HCT116 (cell line): ENCODE data around the gene ETNK2. TPM values are rescaled to one million over a fixed set of nuclear protein-coding genes. Genes with fewer than 3 reads are reported as not detected.

ENCODE experiments used
- ATAC-seq: fragments of 200-7000 bp; cut with Tn5 transposase; 2 replicates; pipeline ENCODE4 v1.9.1; 2020; ENCODE audit warnings: mild to moderate bottlenecking, moderate library complexity
- BruUV-seq: library from RNA; stranded (reverse); fragments of 400-500 nt; replicated peaks from 2 replicates; lab custom pipeline; 2021; lab: Mats Ljungman, UMichigan
- CTCF ChIA-PET: fragments of 300-600 bp; sonication (Branson Sonifier 250); formaldehyde crosslinking; loops from one replicate; lab custom pipeline; 2021; ENCODE audit warnings: antibody characterized with exemption; lab: Charles Lee
- POLR2A ChIA-PET: fragments of 300-600, 350-600 bp; sonication (Branson Sonifier 250); formaldehyde crosslinking; loops from one replicate; lab custom pipeline; 2021; ENCODE audit warnings: antibody characterized with exemption; lab: Charles Lee
- RAD21 ChIA-PET, 2 experiments: fragments of 300-600 bp; sonication (Branson Sonifier 250); formaldehyde crosslinking; loops; one replicate each; lab custom pipeline; 2023; ENCODE audit warnings: low total read pairs in 2 of 2; ENCODE audit not compliant: uncharacterized antibody in 2 of 2, unreplicated experiment in 2 of 2, low non-redundant PET in 1 of 2; lab: Charles Lee
- DNase-seq: peaks from one replicate; pipeline ENCODE4 v3.0.0-alpha.2; 2010; ENCODE audit warnings: low read depth, low spot score
- H2AFZ ChIP-seq: fragments of 200-600 bp; shearing (Covaris generic), sonication (generic); 2 replicates; pipeline ENCODE4 v1.6.1; 2017; ENCODE audit warnings: low read depth, mixed run types, mixed read lengths, antibody characterized with exemption, low read length; ENCODE audit not compliant: poor library complexity, severe bottlenecking
- H3K27ac ChIP-seq: 2 replicates; pipeline ENCODE4 v1.5.1; 2012; ENCODE audit warnings: low read depth, low read length
- H3K27me3 ChIP-seq: fragments of 200-600 bp; sonication (generic); 2 replicates; pipeline ENCODE4 v1.6.1; 2016; ENCODE audit warnings: mixed run types, low read length, mixed read lengths; ENCODE audit not compliant: insufficient read depth
- H3K36me3 ChIP-seq, 2 experiments: fragments of 200-500 bp in 1 of 2; fragments of 200-600 bp in 1 of 2; sonication (Bioruptor generic) in 1 of 2; sonication (generic) in 1 of 2; 2 replicates each; pipeline versions ENCODE4 v1.5.1 to v1.6.1; 2014 to 2016; ENCODE audit warnings: low read length in 2 of 2, inconsistent platforms in 1 of 2, mixed read lengths in 1 of 2, mixed run types in 1 of 2; ENCODE audit not compliant: insufficient read depth in 2 of 2, control insufficient read depth in 1 of 2
- H3K4me1 ChIP-seq, 2 experiments: fragments of 200-600 bp in 1 of 2; sonication (generic) in 1 of 2; 2 replicates each; pipeline versions ENCODE4 v1.5.1 to v1.6.1; 2012 to 2017; ENCODE audit warnings: low read length in 2 of 2, inconsistent platforms in 1 of 2, mild to moderate bottlenecking in 1 of 2, mixed read lengths in 1 of 2, mixed run types in 1 of 2, moderate library complexity in 1 of 2; ENCODE audit not compliant: insufficient read depth in 2 of 2, control insufficient read depth in 1 of 2
- H3K4me2 ChIP-seq: fragments of 200-600 bp; sonication (generic); 2 replicates; pipeline ENCODE4 v1.6.1; 2017; ENCODE audit warnings: mixed run types, low read length, mixed read lengths
- H3K4me3 ChIP-seq, 2 experiments: fragments of 200-600 bp in 1 of 2; sonication (generic) in 1 of 2; replicated peaks in 1 of 2; 2 replicates each; pipeline ENCODE4 v1.5.1; 2011 to 2016; ENCODE audit warnings: low read length in 2 of 2, control low read depth in 1 of 2, low read depth in 1 of 2, mild to moderate bottlenecking in 1 of 2, mixed read lengths in 1 of 2, mixed run types in 1 of 2
- H3K79me2 ChIP-seq: fragments of 200-600 bp; sonication (generic); 2 replicates; pipeline ENCODE4 v1.6.1; 2017; ENCODE audit warnings: mild to moderate bottlenecking, mixed run types, low read length, moderate library complexity, mixed read lengths; ENCODE audit not compliant: insufficient read depth
- H3K9ac ChIP-seq: fragments of 200-600 bp; sonication (generic); 2 replicates; pipeline ENCODE4 v1.6.1; 2016; ENCODE audit warnings: low read length, mixed read lengths
- H3K9me2 ChIP-seq: fragments of 200-600 bp; sonication (generic), shearing (Covaris generic); 2 replicates; pipeline ENCODE4 v1.6.1; 2017; ENCODE audit warnings: mixed run types, mild to moderate bottlenecking, moderate library complexity; ENCODE audit not compliant: insufficient read depth
- H3K9me3 ChIP-seq, 2 experiments: fragments of 200-500 bp in 1 of 2; fragments of 200-600 bp in 1 of 2; sonication (Bioruptor generic) in 1 of 2; sonication (generic) in 1 of 2; 2 replicates each; pipeline ENCODE4 v1.6.1; 2014 to 2017; ENCODE audit warnings: low read length in 2 of 2, mixed read lengths in 2 of 2, inconsistent platforms in 1 of 2, low read depth in 1 of 2, mild to moderate bottlenecking in 1 of 2, mixed run types in 1 of 2, moderate library complexity in 1 of 2; ENCODE audit not compliant: control insufficient read depth in 1 of 2, insufficient read depth in 1 of 2
- H4K20me1 ChIP-seq: fragments of 200-600 bp; sonication (generic), shearing (Covaris generic); 2 replicates; pipeline ENCODE4 v1.6.1; 2017; ENCODE audit warnings: mixed run types, mild to moderate bottlenecking, moderate library complexity; ENCODE audit not compliant: insufficient read depth
- CBX3 ChIP-seq: IDR thresholded peaks from 2 replicates; pipeline ENCODE4 v1.6.1; 2012; ENCODE audit warnings: low read depth
- EGR1 ChIP-seq: IDR thresholded peaks from 2 replicates; pipeline ENCODE4 v1.6.1; 2012; ENCODE audit warnings: low read depth
- FOSL1 ChIP-seq: IDR thresholded peaks from 2 replicates; pipeline ENCODE4 v1.6.1; 2012; ENCODE audit warnings: low read depth
- SIN3A ChIP-seq: IDR thresholded peaks from 2 replicates; pipeline ENCODE4 v1.6.1; 2012; ENCODE audit warnings: low read depth
- TCF7L2 ChIP-seq: IDR thresholded peaks from 2 replicates; pipeline ENCODE4 v1.7.0; 2011; ENCODE audit warnings: borderline replicate concordance, inconsistent platforms; ENCODE audit not compliant: insufficient read depth, insufficient read length; ENCODE audit errors: extremely low read depth
- ZNF274 ChIP-seq: fragments of 200-500 bp; sonication (Bioruptor generic); IDR thresholded peaks from 2 replicates; pipeline ENCODE4 v1.6.1; 2014; ENCODE audit warnings: mild to moderate bottlenecking, low read depth, low read length, inconsistent platforms
- intact Hi-C: fragments of 100-400 bp; cut with micrococcal nuclease; formaldehyde crosslinking; loops from 2 replicates; pipeline ENCODE4 v1.10.0; 2022
- total RNA-seq: library from RNA; stranded (reverse); gene quantifications from one replicate; pipeline ENCODE4 v1.2.1, GENCODE V29; 2021; ENCODE audit not compliant: unreplicated experiment
- TF ChIP-seq, protein P1 (sequence below): IDR thresholded peaks from 2 replicates; pipeline ENCODE4 v1.6.1; 2012; ENCODE audit warnings: low read depth
- TF ChIP-seq, protein P2 (sequence below), 3 experiments: fragments of 200-600 bp in 1 of 3; sonication (generic) in 1 of 3; IDR thresholded peaks in 2 of 3; conservative IDR thresholded peaks in 1 of 3; 2 replicates each; pipeline ENCODE4 v1.5.1; 2012 to 2017; ENCODE audit warnings: low read depth in 2 of 3, low read length in 2 of 3, antibody characterized with exemption in 1 of 3, borderline replicate concordance in 1 of 3, control low read depth in 1 of 3, mild to moderate bottlenecking in 1 of 3, mixed read lengths in 1 of 3, mixed run types in 1 of 3, moderate library complexity in 1 of 3; ENCODE audit not compliant: insufficient read depth in 1 of 3

Gene ETNK2
- total RNA-seq, 1 experiment from 2014 or later = 16.1 TPM

DNA sequence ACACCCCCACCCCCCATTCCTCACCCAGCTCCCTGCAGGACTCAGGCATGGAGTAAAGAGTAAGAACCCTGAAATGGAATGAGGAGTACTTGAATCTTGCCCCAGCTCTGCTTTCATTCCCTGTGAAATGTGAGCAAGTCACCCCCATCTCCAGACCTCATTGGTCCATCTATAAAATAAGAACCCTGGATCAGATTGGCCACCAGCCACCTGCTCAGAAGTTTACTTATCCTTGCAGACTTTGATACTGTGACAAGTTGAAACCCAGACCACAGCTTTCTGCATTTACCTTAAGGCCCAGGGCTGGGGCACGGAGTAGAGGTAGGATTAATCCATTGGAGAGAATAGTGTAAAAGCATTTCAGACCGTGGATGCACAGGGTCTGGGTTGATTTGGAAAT, 42.2 kb upstream of the ETNK2 start (continued):
- TF ChIP-seq, protein P1, sequence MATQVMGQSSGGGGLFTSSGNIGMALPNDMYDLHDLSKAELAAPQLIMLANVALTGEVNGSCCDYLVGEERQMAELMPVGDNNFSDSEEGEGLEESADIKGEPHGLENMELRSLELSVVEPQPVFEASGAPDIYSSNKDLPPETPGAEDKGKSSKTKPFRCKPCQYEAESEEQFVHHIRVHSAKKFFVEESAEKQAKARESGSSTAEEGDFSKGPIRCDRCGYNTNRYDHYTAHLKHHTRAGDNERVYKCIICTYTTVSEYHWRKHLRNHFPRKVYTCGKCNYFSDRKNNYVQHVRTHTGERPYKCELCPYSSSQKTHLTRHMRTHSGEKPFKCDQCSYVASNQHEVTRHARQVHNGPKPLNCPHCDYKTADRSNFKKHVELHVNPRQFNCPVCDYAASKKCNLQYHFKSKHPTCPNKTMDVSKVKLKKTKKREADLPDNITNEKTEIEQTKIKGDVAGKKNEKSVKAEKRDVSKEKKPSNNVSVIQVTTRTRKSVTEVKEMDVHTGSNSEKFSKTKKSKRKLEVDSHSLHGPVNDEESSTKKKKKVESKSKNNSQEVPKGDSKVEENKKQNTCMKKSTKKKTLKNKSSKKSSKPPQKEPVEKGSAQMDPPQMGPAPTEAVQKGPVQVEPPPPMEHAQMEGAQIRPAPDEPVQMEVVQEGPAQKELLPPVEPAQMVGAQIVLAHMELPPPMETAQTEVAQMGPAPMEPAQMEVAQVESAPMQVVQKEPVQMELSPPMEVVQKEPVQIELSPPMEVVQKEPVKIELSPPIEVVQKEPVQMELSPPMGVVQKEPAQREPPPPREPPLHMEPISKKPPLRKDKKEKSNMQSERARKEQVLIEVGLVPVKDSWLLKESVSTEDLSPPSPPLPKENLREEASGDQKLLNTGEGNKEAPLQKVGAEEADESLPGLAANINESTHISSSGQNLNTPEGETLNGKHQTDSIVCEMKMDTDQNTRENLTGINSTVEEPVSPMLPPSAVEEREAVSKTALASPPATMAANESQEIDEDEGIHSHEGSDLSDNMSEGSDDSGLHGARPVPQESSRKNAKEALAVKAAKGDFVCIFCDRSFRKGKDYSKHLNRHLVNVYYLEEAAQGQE = no peak
- no peak for TF ChIP-seq FOSL1
- no peak for TF ChIP-seq TCF7L2

DNA sequence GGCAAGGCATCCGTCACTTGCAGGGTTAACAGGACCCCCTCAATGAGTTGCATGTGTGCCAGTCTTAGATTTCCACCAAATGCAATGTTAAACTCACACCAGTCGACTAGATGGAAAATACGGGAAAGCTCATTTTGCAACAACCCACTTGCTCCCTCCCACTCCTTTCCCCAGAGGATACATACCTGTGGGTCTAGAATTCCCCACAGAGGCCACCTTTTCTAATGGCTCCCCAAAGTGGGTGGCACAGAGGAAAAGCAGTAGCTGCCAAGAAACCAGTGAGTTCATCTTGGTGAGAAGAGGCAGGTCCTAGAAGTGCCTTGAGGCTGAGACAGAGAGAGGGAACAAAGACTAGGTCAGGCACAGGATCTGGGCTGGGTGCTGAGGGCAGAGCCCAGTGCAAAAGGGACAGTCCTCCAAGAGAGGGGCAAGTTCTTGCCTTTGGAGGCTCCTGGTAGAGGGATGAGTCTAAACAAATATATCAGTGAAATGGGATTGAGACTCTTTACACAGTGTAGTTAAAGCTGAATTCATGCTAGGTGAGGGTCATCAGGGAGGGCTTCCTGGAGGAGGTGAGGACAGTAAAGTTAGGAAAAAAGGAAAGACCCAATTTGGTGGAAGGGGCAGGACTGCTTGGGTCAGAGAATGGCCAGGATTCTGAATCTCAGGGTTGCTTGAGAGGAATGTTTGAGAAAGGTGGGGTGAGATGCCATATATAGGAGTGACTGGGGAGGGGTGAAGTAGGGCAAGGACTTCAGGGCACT, 40.9 kb upstream of the ETNK2 start:
- RAD21 ChIA-PET = no interaction called here
- POLR2A ChIA-PET = no interaction called here
- Histone ChIP-seq H3K27me3 (no peaks in the 10 kb centered on the region), H3K79me2 (no peaks in the 10 kb centered on the region), H3K27ac (no peak overlapping the region), H4K20me1 (no peaks in the 10 kb centered on the region), H3K9me2 (no peaks in the 10 kb centered on the region), H3K36me3 (no peaks in the 10 kb centered on the region), H3K9ac (no peak overlapping the region), H3K9me3 (no peaks in the 10 kb centered on the region), H2AFZ (no peak overlapping the region), H3K4me1 (peaks cover 0 to 25% of the 10 kb centered on the region in 2 experiments; a peak in 2 of 4 replicates), H3K4me3 (no peak overlapping the region), H3K4me2 (no peak overlapping the region)
- no TSS peak for BruUV-seq
- ATAC-seq (no peak), DNase-seq (no peak)
- CTCF ChIA-PET = interaction anchor here (1.4 kb wide), 1 partner anchor 20 kb away, joined by 4 read pairs; no protein-coding TSS in a partner anchor
- intact Hi-C loops = no loop called here
- no peak for TF ChIP-seq EGR1
- TF ChIP-seq SIN3A = no peak
- TF ChIP-seq, protein P2, sequence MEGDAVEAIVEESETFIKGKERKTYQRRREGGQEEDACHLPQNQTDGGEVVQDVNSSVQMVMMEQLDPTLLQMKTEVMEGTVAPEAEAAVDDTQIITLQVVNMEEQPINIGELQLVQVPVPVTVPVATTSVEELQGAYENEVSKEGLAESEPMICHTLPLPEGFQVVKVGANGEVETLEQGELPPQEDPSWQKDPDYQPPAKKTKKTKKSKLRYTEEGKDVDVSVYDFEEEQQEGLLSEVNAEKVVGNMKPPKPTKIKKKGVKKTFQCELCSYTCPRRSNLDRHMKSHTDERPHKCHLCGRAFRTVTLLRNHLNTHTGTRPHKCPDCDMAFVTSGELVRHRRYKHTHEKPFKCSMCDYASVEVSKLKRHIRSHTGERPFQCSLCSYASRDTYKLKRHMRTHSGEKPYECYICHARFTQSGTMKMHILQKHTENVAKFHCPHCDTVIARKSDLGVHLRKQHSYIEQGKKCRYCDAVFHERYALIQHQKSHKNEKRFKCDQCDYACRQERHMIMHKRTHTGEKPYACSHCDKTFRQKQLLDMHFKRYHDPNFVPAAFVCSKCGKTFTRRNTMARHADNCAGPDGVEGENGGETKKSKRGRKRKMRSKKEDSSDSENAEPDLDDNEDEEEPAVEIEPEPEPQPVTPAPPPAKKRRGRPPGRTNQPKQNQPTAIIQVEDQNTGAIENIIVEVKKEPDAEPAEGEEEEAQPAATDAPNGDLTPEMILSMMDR (IDR thresholded peaks at IDR 0.05 in 2 of 3, conservative IDR thresholded peaks at IDR 0.05 in 1 of 3; ENCODE audit: borderline replicate concordance in 1 of 3, insufficient read depth in 1 of 3, low read depth in 2 of 3, low read length in 2 of 3) = no peak
- TF ChIP-seq CBX3 = no peak
- no peak for TF ChIP-seq ZNF274
